ENCODE results near the gene CHSY1.

Gene CHSY1

DNA sequence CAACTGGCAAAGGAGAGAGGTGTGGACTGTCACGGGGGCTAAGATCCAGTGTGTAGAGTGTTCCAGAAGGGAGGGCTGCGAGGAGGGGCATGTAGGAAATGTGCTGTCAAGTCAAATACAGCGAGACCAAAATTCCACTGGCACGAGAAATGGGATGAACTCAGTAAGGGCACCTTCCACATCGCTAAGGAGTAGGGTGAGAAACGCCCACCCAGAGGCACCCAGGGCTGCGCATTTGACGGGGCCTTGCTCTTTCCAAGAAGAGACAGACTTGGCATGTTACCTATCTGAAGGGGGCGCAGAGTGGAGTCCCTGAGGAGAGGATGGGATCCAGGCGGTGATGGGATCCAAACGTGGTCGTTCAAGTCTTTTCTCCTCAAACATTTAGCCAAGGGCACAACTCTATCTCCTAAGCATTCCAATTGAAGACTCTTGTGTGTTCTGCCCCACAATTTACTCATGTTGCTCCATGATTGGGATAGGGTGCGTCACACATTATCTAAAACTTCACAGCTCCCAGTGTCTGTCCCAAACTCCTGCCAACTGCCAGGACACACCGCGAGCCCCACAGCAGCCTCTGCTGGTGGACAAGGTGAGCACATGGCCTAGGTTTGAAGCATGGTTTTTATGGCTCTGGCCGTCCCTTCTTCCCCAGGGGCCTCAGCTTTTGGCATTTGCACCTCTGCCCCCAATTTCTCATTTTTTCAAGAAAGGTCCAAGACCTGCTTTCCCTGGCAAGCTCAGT, 17.8 kb upstream of the CHSY1 start:
- DNase-seq: peak; percentile 25

- peak; percentile 13 for DNase-seq
Measured at GRCh38 chr15:101267320-101268104, 15.7 kb upstream of the CHSY1 start.

- DNase-seq: no peak
Measured at GRCh38 chr15:101266787-101267186, 14.9 kb upstream of the CHSY1 start.

DNA sequence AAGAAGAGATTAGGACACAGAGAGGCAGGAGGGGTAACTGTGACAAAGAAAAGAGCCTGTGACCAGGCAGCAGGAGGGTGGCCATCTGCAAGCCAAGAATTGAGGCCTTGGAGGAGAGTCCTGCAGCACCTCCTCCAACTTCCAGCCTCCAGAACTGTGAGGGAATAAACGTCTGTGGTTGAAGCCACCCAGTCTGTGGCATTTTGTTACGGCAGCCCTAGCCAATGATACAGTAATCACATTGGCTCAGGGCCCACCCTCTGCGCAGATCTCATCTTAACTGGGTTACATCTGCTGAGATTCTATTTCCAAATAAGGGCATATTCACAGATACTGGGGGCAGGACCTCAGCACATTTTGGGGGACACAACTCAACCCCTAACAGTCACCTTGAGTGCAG, 14.2 kb upstream of the CHSY1 start:
- DNase-seq: no peak

- no peak for DNase-seq
Measured at GRCh38 chr15:101264911-101265641, 13.2 kb upstream of the CHSY1 start.

DNA sequence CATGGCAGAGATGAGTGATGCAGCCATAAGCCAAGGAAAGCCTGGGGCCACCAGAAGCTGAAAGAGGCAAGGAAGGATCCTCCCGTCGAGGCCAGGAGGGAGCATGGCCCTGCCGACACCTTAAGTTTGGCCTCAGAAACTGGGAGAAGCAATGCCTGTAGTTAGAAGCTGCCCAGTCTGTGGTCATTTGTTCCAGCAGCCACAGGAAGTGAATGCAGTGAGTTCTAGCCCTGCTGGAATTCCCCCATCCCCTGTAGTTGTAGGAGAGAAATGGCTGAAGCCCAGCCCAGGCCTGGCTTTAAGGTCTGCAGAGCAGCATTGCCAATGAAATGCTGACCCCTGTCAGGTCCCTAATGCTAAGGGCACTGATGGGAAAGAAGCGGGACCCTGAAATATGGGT, 12.2 kb upstream of the CHSY1 start:
- DNase-seq: no peak

DNA sequence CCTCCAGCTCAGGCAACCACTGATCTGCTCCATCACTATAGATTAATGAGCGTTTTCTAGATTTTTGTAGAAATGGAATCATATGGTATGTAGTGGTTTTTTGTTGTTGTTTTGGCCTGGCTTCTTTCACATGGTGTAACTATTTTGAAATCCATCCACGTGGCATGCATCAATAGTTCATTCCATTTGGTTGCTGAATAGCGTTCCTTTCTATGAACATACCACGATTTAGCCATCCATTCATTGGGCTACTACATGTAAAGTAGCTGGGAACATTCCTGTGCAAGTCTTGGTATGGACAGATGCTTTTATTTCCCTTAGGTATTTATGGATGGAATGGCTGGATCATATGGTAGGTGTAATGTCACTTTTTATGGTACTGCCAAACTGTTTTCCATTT, 10.7 kb upstream of the CHSY1 start:
- DNase-seq: no peak

DNA sequence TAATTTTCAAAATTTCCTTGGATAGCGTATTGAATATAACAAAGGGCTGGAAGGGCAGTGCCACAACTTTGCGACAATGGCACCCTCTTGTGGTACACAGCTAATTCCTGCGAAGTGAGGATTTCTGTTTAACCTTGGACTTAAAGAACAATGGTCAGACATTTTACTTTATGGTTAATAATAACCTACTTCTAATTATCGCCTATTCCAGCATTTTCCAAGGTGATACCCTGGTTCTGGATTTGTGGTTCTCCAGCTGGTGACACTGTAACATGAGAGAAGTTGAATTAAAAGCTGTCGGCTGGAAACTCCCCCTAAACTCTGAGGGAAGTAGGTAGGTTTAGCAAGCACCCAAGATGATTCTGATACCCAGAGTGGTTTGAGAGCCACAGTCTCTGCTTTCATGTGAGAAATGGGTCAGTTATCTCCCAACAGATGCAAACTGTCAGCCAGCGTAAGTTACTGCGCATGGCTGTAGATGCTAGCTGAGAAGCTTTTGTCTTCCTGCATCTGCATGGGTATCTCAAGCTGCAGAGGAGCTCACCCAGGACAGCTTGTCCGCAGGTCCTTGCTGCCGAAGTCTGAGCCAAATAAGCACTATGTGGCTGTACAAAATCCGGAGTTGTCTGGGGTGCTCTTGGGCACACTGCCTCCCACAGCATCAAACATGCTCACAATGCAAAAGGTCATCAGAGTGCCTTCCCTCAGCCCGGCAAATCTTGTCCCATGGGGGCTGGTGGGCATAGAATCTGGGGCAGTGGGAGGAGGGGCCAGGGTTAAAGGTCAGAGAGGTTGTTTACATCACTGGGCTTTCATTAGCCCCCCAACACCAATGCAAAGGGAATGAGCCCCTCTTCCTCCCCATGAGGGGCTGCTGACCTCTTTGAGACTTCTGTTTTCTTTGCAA, 6.6 kb upstream of the CHSY1 start:
- DNase-seq: peak; percentile 81

- DNase-seq: peak; percentile 39
Measured at GRCh38 chr15:101256757-101257156, 4.9 kb upstream of the CHSY1 start.

GRCh38 chr15:101255615-101256241, 3.9 kb upstream of the CHSY1 start:
- peak; percentile 83 for DNase-seq

DNA sequence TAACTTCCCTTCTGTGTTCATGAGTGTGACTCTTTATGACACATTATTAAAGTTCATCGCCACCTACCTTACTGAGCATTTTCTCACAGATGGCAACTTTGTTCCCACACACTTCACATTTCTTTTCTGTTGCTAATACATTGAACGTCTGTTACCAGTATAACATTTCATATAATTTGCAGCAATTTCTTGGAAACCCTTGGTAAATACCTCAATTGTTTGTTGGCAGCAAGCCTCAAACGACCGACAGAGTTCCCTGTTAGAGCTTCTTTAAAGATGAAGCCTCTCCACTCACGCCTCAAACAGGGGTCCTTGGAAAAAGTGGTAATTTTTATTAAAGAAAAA, 3.2 kb upstream of the CHSY1 start:
- DNase-seq: peak; percentile 51

- no peak for DNase-seq
Measured at GRCh38 chr15:101254157-101255050, 2.6 kb upstream of the CHSY1 start.

GRCh38 chr15:101252836-101253235, 988 bp upstream of the CHSY1 start:
- peak; percentile 27 for DNase-seq

- DNase-seq: peak; percentile 84
Measured at GRCh38 chr15:101250873-101251829, 697 bp downstream of the CHSY1 start.

DNA sequence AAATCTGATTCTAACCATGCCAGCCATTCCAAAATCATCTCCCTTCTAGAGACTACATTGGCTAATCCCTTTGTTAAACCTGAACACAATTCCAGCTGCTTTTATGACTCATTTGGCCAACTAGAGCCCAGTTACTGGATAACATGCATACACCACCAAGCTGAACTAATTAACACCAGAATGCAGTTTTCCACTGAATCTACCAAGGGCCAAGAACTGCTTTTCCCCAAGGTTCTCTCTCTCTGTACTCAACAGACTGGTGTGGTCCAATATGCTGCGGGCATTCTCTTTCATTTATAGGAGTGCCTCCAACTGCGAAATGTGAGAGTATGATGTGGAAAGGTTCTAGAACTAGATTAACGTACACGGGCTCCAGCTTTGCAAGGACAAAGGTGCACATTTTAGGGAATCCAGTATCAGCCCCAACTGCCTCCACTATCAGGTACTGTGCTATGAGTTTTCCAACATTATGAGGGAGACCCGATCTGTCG, 1.5 kb downstream of the CHSY1 start:
- DNase-seq: peak; percentile 40

GRCh38 chr15:101248274-101248673, 3.6 kb downstream of the CHSY1 start:
- no peak for DNase-seq

DNA sequence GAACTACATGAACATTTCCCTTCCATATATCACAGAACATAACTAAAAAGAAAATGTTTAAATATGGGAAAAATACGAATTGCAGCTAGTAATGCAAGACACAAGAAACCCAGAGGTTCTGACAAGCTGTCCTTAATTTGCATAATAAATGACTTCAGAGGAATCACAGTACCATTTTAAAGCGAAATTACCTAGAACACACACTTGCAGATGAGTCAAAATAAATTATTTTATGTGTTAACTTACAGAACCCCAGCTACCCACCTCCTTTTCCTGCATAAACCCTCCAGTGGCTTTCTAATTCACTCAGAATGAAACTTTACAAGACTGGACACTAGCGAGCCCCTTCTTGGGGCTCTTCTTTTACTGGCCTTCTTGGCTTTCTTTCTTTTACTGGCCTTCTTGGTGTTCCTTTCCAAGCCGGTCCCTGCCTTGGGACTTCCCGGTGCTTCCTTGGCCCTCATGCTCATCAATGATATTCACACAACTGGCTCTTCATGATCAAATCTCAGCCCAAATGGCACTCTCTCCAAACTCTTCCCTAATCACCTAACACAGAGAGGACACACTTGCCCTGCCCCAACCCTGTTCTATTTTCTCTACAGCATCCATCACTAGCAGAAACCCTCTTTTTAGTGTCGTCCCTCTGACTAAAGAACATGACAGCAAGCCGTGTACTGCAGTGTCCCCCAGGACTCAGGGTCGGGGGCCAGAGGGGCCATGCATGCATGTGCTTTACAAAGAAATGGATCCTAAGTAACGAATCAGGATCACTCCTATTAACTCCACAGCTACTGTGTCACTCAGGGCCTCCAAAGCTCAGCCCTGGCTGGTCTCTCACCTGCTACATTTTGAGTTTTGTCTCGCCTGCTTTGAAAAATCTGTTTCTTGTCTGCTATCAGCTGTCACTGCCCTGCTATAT, 4.8 kb downstream of the CHSY1 start:
- no peak for DNase-seq

DNA sequence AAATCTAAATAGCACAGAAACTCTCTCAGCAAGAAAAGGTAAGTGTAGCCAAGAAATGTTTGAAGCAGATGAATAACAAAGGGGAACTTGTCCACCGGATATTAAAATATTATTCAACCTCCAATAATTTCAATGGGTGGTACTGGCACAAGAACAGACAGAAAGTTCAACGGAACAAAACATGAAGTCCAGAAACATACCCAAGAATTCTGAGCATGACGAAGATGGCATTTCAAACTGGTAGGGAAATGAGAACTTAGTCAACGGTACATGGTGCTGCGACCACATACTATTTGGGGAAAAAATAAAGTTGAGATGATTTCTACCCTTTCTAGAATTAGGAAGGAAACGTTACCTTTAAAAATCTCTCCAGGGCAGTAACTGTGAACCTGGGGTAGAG, 5.5 kb downstream of the CHSY1 start:
- DNase-seq: no peak

Data from NCI-H69 (cell line).